CD1c-positive myeloid dendritic cell (primary cell): Measurements from ENCODE around the gene SOX5.
"Not testable (repeated sequence)": the region's sequence is repeated elsewhere in the genome, so short reads cannot be mapped to it uniquely, and the experiment has no call there.

Source experiments
- DNase-seq: peaks from one replicate; pipeline ENCODE4 v3.0.0-alpha.2; 2016; ENCODE audit errors: extremely low spot score

The SOX5 gene

GRCh38 chr12:23493672-23494071, 455.8 kb downstream of the SOX5 start:
- no peak for DNase-seq

DNA sequence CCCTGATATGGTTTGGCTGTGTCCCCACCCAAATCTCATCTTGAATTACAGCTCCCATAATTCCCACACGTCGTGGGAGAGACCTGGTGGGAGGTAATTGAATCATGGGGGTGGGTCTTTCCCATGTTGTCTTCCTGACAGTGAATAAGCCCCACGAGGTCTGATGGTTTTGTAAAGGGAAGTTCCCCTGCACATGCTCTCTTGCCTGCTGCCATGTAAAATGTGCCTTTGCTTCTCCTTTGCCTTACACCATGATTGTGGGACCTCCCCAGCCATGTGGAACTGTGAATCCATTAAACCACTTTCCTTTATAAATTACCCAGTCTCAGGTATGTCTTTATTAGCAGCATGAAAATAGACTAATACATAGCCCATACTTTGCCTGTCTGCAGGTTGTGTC, 458.4 kb downstream of the SOX5 start:
- not testable (repeated sequence) for DNase-seq

- no peak for DNase-seq
Observed at GRCh38 chr12:23488130-23488529, 461.3 kb downstream of the SOX5 start.

- no peak for DNase-seq
Observed at GRCh38 chr12:23484238-23484637, 465.2 kb downstream of the SOX5 start.

DNA sequence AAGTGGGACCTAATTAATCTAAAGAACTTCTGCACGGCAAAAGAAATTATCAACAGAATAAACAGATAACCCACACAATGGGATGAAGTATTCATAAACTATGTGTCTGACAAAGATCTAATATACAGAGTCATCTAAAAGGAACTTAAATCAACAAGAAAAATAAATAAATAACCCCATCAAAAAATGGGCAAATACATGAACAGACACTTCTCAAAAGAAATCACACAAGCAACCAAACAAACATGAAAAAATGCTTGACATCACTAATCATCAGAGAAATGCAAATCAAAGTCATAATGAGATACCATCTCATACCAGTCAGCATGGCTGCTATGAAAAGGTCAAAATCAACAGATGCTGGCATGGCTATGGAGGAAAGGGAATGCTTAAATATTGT, 466.9 kb downstream of the SOX5 start:
- no peak for DNase-seq
